Neural cell (in vitro differentiated cells): ENCODE measurements around the gene CGNL1. TPM values are rescaled to one million over a fixed set of nuclear protein-coding genes. Genes with fewer than 3 reads are reported as not detected.

Experiments used
- H2AFZ ChIP-seq: fragments of 200-600, 300-800 bp; sonication (generic), shearing (Covaris generic); 2 replicates; pipeline ENCODE4 v1.6.0; 2014; ENCODE audit warnings: low read depth, mild to moderate bottlenecking, antibody characterized with exemption, low read length, moderate library complexity
- H3F3A ChIP-seq: fragments of 200-600 bp; shearing (Covaris generic); 2 replicates; pipeline ENCODE4 v1.6.1; 2016; ENCODE audit warnings: mild to moderate bottlenecking, moderate library complexity, mixed read lengths, antibody characterized with exemption, low read length; ENCODE audit not compliant: insufficient read depth, poor library complexity, severe bottlenecking
- H3K27ac ChIP-seq: fragments of 200-600, 300-800 bp; sonication (generic), shearing (Covaris generic); 2 replicates; pipeline ENCODE4 v1.5.1; 2014; ENCODE audit warnings: mild to moderate bottlenecking, low read length, moderate library complexity
- H3K27me3 ChIP-seq: fragments of 300-800, 200-600 bp; sonication (generic), shearing (Covaris generic); 2 replicates; pipeline ENCODE4 v1.6.0; 2014; ENCODE audit warnings: mild to moderate bottlenecking, low read depth, low read length, moderate library complexity; ENCODE audit not compliant: insufficient read depth
- H3K36me3 ChIP-seq: fragments of 300-800, 200-600 bp; sonication (generic), shearing (Covaris generic); 2 replicates; pipeline ENCODE4 v1.5.1; 2014; ENCODE audit warnings: mild to moderate bottlenecking, antibody characterized with exemption, low read length, moderate library complexity; ENCODE audit not compliant: insufficient read depth
- H3K4me2 ChIP-seq: fragments of 300-800, 200-600 bp; sonication (generic), shearing (Covaris generic); 2 replicates; pipeline ENCODE4 v1.6.0; 2014; ENCODE audit warnings: mild to moderate bottlenecking, low read length
- H3K4me3 ChIP-seq: fragments of 300-800, 200-600 bp; sonication (generic), shearing (Covaris generic); 2 replicates; pipeline ENCODE4 v1.5.1; 2014; ENCODE audit warnings: mild to moderate bottlenecking, low read length, moderate library complexity
- H3K79me2 ChIP-seq: fragments of 200-600 bp; shearing (Covaris generic); replicated peaks from 2 replicates; pipeline ENCODE4 v1.6.0; 2014; ENCODE audit warnings: mild to moderate bottlenecking, low read length, moderate library complexity; ENCODE audit not compliant: insufficient read depth
- H3K9ac ChIP-seq: fragments of 300-800, 200-600 bp; sonication (generic), shearing (Covaris generic); 2 replicates; pipeline ENCODE4 v1.6.1; 2016; ENCODE audit warnings: mild to moderate bottlenecking, low read length, mixed read lengths
- H3K9me2 ChIP-seq: fragments of 200-600 bp; shearing (Covaris generic); 2 replicates; pipeline ENCODE4 v1.6.1; 2016; ENCODE audit warnings: mild to moderate bottlenecking, low read length, mixed read lengths; ENCODE audit not compliant: insufficient read depth
- H3K9me3 ChIP-seq: fragments of 200-600, 300-800 bp; sonication (generic), shearing (Covaris generic); 2 replicates; pipeline ENCODE4 v1.6.1; 2016; ENCODE audit warnings: mild to moderate bottlenecking, mixed run types, low read length, moderate library complexity, mixed read lengths
- H4K20me1 ChIP-seq: fragments of 200-600 bp; shearing (Covaris generic); 2 replicates; pipeline ENCODE4 v1.6.1; 2016; ENCODE audit warnings: mild to moderate bottlenecking, mixed run types; ENCODE audit not compliant: insufficient read depth
- EP300 ChIP-seq: fragments of 450-650 bp; conservative IDR thresholded peaks from 2 replicates; pipeline ENCODE4 v1.6.1; 2014; ENCODE audit warnings: antibody characterized with exemption, mild to moderate bottlenecking, moderate library complexity; ENCODE audit not compliant: poor library complexity, severe bottlenecking
- EZH2 ChIP-seq: fragments of 200-600, 300-800 bp; shearing (Covaris generic), sonication (generic); IDR thresholded peaks from 2 replicates; pipeline ENCODE4 v1.6.1; 2014; ENCODE audit warnings: antibody characterized with exemption, low read length, borderline replicate concordance, mild to moderate bottlenecking; ENCODE audit not compliant: insufficient read depth, poor library complexity, severe bottlenecking
- MXI1 ChIP-seq: fragments of 450-650 bp; conservative IDR thresholded peaks from 2 replicates; pipeline ENCODE4 v1.6.1; 2014; ENCODE audit warnings: antibody characterized with exemption, mild to moderate bottlenecking; ENCODE audit not compliant: poor library complexity, severe bottlenecking
- POLR2AphosphoS5 ChIP-seq: IDR thresholded peaks from 2 replicates; pipeline ENCODE4 v1.6.1; 2012
- RAD21 ChIP-seq: fragments of 450-650 bp; conservative IDR thresholded peaks from 2 replicates; pipeline ENCODE4 v1.6.1; 2014; ENCODE audit warnings: antibody characterized with exemption, mild to moderate bottlenecking, moderate library complexity
- SMC3 ChIP-seq: fragments of 450-650 bp; conservative IDR thresholded peaks from 2 replicates; pipeline ENCODE4 v1.6.1; 2014; ENCODE audit warnings: antibody characterized with exemption, mild to moderate bottlenecking, moderate library complexity; ENCODE audit not compliant: poor library complexity
- TAF1 ChIP-seq: IDR thresholded peaks from 2 replicates; pipeline ENCODE4 v1.6.1; 2012; ENCODE audit warnings: low read depth
- polyA plus RNA-seq: library from polyadenylated mRNA; depleted of rRNA; stranded (reverse); fragments of >200 nt; gene quantifications from 2 replicates; pipeline ENCODE4 v1.2.3, GENCODE V29; 2014
- TF ChIP-seq, protein P1 (sequence below): fragments of 450-650 bp; IDR thresholded peaks from 2 replicates; pipeline ENCODE4 v1.5.1; 2014; ENCODE audit warnings: antibody characterized with exemption, mild to moderate bottlenecking, moderate library complexity; ENCODE audit not compliant: poor library complexity, severe bottlenecking
- TF ChIP-seq, protein P2 (sequence below): IDR thresholded peaks from 2 replicates; pipeline ENCODE4 v1.6.1; 2012; ENCODE audit warnings: borderline replicate concordance

The CGNL1 gene
- polyA plus RNA-seq, 1 donor from 2014 or later: 0.26 TPM

DNA sequence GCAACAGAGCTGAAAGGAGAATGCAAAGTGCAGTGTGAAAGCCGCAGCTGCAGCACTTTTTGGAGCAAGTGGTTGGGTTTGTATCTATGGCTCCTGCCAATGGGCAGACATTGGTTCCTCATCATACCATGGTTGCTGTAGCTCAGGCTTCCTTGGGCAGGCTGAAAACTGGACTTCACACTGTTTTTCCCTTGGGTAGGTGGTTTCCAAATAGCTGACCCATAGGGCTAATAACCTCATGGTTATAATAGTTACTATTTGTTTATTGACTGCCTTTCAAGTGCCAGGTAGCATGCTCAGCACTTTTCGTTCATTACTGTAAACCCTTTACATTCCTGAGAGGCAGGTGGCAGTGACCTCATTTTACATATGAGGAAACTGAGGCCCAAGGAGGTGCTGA is 4.5 kb downstream of the CGNL1 start:
- H3K9me3 ChIP-seq: no peaks in the 10 kb centered on the region
- no peak overlapping the region for H3K9ac ChIP-seq
- H4K20me1 ChIP-seq: no peaks in the 10 kb centered on the region
- TF ChIP-seq TAF1 (no peak), EP300 (no peak), EZH2 (no peak)
- TF ChIP-seq, protein P1, sequence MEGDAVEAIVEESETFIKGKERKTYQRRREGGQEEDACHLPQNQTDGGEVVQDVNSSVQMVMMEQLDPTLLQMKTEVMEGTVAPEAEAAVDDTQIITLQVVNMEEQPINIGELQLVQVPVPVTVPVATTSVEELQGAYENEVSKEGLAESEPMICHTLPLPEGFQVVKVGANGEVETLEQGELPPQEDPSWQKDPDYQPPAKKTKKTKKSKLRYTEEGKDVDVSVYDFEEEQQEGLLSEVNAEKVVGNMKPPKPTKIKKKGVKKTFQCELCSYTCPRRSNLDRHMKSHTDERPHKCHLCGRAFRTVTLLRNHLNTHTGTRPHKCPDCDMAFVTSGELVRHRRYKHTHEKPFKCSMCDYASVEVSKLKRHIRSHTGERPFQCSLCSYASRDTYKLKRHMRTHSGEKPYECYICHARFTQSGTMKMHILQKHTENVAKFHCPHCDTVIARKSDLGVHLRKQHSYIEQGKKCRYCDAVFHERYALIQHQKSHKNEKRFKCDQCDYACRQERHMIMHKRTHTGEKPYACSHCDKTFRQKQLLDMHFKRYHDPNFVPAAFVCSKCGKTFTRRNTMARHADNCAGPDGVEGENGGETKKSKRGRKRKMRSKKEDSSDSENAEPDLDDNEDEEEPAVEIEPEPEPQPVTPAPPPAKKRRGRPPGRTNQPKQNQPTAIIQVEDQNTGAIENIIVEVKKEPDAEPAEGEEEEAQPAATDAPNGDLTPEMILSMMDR: no peak
- TF ChIP-seq, protein P2, sequence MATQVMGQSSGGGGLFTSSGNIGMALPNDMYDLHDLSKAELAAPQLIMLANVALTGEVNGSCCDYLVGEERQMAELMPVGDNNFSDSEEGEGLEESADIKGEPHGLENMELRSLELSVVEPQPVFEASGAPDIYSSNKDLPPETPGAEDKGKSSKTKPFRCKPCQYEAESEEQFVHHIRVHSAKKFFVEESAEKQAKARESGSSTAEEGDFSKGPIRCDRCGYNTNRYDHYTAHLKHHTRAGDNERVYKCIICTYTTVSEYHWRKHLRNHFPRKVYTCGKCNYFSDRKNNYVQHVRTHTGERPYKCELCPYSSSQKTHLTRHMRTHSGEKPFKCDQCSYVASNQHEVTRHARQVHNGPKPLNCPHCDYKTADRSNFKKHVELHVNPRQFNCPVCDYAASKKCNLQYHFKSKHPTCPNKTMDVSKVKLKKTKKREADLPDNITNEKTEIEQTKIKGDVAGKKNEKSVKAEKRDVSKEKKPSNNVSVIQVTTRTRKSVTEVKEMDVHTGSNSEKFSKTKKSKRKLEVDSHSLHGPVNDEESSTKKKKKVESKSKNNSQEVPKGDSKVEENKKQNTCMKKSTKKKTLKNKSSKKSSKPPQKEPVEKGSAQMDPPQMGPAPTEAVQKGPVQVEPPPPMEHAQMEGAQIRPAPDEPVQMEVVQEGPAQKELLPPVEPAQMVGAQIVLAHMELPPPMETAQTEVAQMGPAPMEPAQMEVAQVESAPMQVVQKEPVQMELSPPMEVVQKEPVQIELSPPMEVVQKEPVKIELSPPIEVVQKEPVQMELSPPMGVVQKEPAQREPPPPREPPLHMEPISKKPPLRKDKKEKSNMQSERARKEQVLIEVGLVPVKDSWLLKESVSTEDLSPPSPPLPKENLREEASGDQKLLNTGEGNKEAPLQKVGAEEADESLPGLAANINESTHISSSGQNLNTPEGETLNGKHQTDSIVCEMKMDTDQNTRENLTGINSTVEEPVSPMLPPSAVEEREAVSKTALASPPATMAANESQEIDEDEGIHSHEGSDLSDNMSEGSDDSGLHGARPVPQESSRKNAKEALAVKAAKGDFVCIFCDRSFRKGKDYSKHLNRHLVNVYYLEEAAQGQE: no peak
- no peak overlapping the region for H3K4me3 ChIP-seq
- H2AFZ ChIP-seq: no peak overlapping the region
- H3K4me2 ChIP-seq: no peak overlapping the region
- H3K79me2 ChIP-seq: no peaks in the 10 kb centered on the region
- no peaks in the 10 kb centered on the region for H3F3A ChIP-seq
- no peaks in the 10 kb centered on the region for H3K9me2 ChIP-seq
- no peak overlapping the region for H3K27ac ChIP-seq
- peaks cover 19% of the 10 kb centered on the region for H3K27me3 ChIP-seq
- H3K36me3 ChIP-seq: no peaks in the 10 kb centered on the region

DNA sequence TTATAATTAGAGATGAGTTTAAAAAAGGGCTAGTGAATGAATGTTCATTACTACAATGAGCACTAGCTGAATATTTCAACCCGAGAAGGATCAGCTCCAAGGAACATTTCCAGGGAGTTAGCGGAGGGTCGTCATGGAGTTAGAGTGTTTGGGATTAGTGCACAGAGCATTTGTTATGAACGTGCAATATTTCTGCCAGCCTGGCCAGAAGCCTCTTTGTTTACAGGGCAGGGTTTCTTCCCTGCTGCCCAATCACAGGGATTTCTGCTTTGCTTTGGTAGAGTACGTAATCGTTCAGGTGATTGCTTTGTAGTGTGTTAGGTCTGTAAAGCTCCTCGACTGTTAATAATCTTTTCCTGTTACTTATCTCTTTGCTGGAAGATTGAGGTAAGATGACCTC is 5.9 kb downstream of the CGNL1 start:
- no peak overlapping the region for H3K4me2 ChIP-seq

More for the DNA sequence above, 5.9 kb downstream of the CGNL1 start:
- H3K9ac ChIP-seq: no peak overlapping the region
- H3K27ac ChIP-seq: no peak overlapping the region
- H3K4me3 ChIP-seq: no peak overlapping the region
- no peaks in the 10 kb centered on the region for H3K79me2 ChIP-seq
- H3F3A ChIP-seq: no peaks in the 10 kb centered on the region
- H3K9me2 ChIP-seq: no peaks in the 10 kb centered on the region
- H3K9me3 ChIP-seq: no peaks in the 10 kb centered on the region
- peaks cover 7% of the 10 kb centered on the region for H3K27me3 ChIP-seq
- no peaks in the 10 kb centered on the region for H3K36me3 ChIP-seq
- H4K20me1 ChIP-seq: no peaks in the 10 kb centered on the region
- H2AFZ ChIP-seq: no peak overlapping the region
- TF ChIP-seq POLR2AphosphoS5: no peak
- TF ChIP-seq TAF1: no peak
- TF ChIP-seq RAD21: no peak
- TF ChIP-seq EZH2: no peak
- TF ChIP-seq, protein P2: no peak
- TF ChIP-seq EP300: no peak
- TF ChIP-seq MXI1: no peak
- TF ChIP-seq SMC3: no peak
- TF ChIP-seq, protein P1: no peak
